Endodermal cell (in vitro differentiated cells): ENCODE results near the gene ST6GAL1. TPM values are rescaled to one million over a fixed set of nuclear protein-coding genes. Genes with fewer than 3 reads are reported as not detected.

Source experiments
- DNase-seq: peaks from one replicate; pipeline ENCODE4 v3.0.0-alpha.2; 2017
- H3K27ac ChIP-seq: 2 replicates; pipeline ENCODE4 v1.5.1; 2013; ENCODE audit warnings: mild to moderate bottlenecking, low read depth, low read length, moderate library complexity
- H3K27me3 ChIP-seq: 2 replicates; pipeline ENCODE4 v1.6.1; 2013; ENCODE audit warnings: mild to moderate bottlenecking, low read length, moderate library complexity; ENCODE audit not compliant: insufficient read depth, control insufficient read depth, poor library complexity, severe bottlenecking
- H3K36me3 ChIP-seq: 2 replicates; pipeline ENCODE4 v1.7.0; 2013; ENCODE audit warnings: mild to moderate bottlenecking, low read length, moderate library complexity; ENCODE audit not compliant: control insufficient read depth, insufficient read depth
- H3K4me1 ChIP-seq: one replicate; pipeline ENCODE4 v1.7.0; 2013; ENCODE audit warnings: low read length; ENCODE audit not compliant: control insufficient read depth, insufficient read depth
- H3K4me3 ChIP-seq: 2 replicates; pipeline ENCODE4 v1.5.1; 2013; ENCODE audit warnings: mild to moderate bottlenecking, low read length, moderate library complexity
- H3K9ac ChIP-seq: 2 replicates; pipeline ENCODE4 v1.6.1; 2013; ENCODE audit warnings: mild to moderate bottlenecking, low read length, moderate library complexity; ENCODE audit not compliant: poor library complexity, severe bottlenecking; ENCODE audit errors: extremely low read depth
- H3K9me3 ChIP-seq: 2 replicates; pipeline ENCODE4 v1.6.1; 2013; ENCODE audit warnings: mild to moderate bottlenecking, low read length, moderate library complexity; ENCODE audit not compliant: control insufficient read depth
- H3K27ac Mint-ChIP-seq: 2 replicates; pipeline ENCODE4 v1.8.0; 2020; ENCODE audit warnings: mixed read lengths
- H3K27me3 Mint-ChIP-seq: 2 replicates; pipeline ENCODE4 v1.8.0; 2021; ENCODE audit warnings: mild to moderate bottlenecking, mixed read lengths; ENCODE audit not compliant: insufficient read depth
- H3K36me3 Mint-ChIP-seq: 2 replicates; pipeline ENCODE4 v1.8.0; 2020; ENCODE audit warnings: low read depth, mixed read lengths
- H3K4me1 Mint-ChIP-seq: 2 replicates; pipeline ENCODE4 v1.8.0; 2020; ENCODE audit warnings: mixed read lengths
- H3K4me3 Mint-ChIP-seq: 2 replicates; pipeline ENCODE4 v1.8.0; 2020; ENCODE audit warnings: mild to moderate bottlenecking, moderate library complexity, mixed read lengths
- H3K9me3 Mint-ChIP-seq: 2 replicates; pipeline ENCODE4 v1.8.0; 2020; ENCODE audit warnings: mild to moderate bottlenecking, mixed read lengths
- CTCF ChIP-seq: fragments of 200-600 bp; sonication (generic); conservative IDR thresholded peaks from 2 replicates; pipeline ENCODE4 v1.5.0; 2021; ENCODE audit warnings: antibody characterized with exemption, mild to moderate bottlenecking
- WGBS, 2 experiments: methylation state at CpG; one replicate each; pipeline versions ENCODE4 v1.1.5 to v1.1.7; 2013; ENCODE audit warnings: missing lambda C conversion rate in 2 of 2, mixed read lengths in 1 of 2; ENCODE audit not compliant: insufficient coverage in 1 of 2, insufficient read length in 1 of 2; 5-methylcytosine and 5-hydroxymethylcytosine counted together
- total RNA-seq, 2 donors: library from RNA; stranded (reverse); fragmentation: NEBNext Ultra II Directional in 1 of 2; extraction: Animal tissue kit (Norgen Biotek cat#: 25700) in 1 of 2; gene quantifications; 2 replicates in 1 of 2; 3 replicates in 1 of 2; pipeline ENCODE4 v1.2.1, GENCODE V29; 2021

Gene ST6GAL1
- total RNA-seq, 2 donors from 2014 or later = 79.3 to 82.4 TPM

GRCh38 chr3:187036394-187036793 is 106.1 kb downstream of the ST6GAL1 start:
- 92 to 100% methylated on average over 1 of the region's 1 CpG for WGBS, 2 experiments
- no peak for DNase-seq
- Histone ChIP-seq H3K27me3 (no peaks in the 10 kb centered on the region), H3K4me1 (no peaks in the 10 kb centered on the region), H3K27ac (no peak overlapping the region), H3K4me3 (no peak overlapping the region), H3K9ac (no peak overlapping the region), H3K9me3 (peaks cover 28% of the 10 kb centered on the region), H3K36me3 (peaks cover 27% of the 10 kb centered on the region)
- H3K27me3 Mint-ChIP-seq = no peaks in the 10 kb centered on the region
- peaks cover 6% of the 10 kb centered on the region for H3K4me1 Mint-ChIP-seq
- peaks cover 32% of the 10 kb centered on the region for H3K9me3 Mint-ChIP-seq
- TF ChIP-seq CTCF = no peak
- no peak overlapping the region for H3K4me3 Mint-ChIP-seq
- peaks cover 66% of the 10 kb centered on the region for H3K36me3 Mint-ChIP-seq
- no peak overlapping the region for H3K27ac Mint-ChIP-seq

- no peak for DNase-seq
- H3K9me3 ChIP-seq = peaks cover 21% of the 10 kb centered on the region
- H3K4me3 Mint-ChIP-seq = no peak overlapping the region
- no peaks in the 10 kb centered on the region for H3K4me1 ChIP-seq
- H3K36me3 Mint-ChIP-seq = peaks cover 68% of the 10 kb centered on the region
- no peak overlapping the region for H3K9ac ChIP-seq
- no peak overlapping the region for H3K4me3 ChIP-seq
- H3K9me3 Mint-ChIP-seq = peaks cover 25% of the 10 kb centered on the region
- no peak overlapping the region for H3K27ac ChIP-seq
- H3K36me3 ChIP-seq = peaks cover 44% of the 10 kb centered on the region
- H3K27me3 ChIP-seq = no peaks in the 10 kb centered on the region
- H3K27ac Mint-ChIP-seq = no peak overlapping the region
- no peak for TF ChIP-seq CTCF
- H3K27me3 Mint-ChIP-seq = no peaks in the 10 kb centered on the region
- H3K4me1 Mint-ChIP-seq = peaks cover 6% of the 10 kb centered on the region
- WGBS, 2 experiments = 93 to 95% methylated on average over 9 to 10 of the region's 10 CpGs
Observed at GRCh38 chr3:187039100-187039722, 108.9 kb downstream of the ST6GAL1 start.

- no peak overlapping the region for H3K9ac ChIP-seq
- no peaks in the 10 kb centered on the region for H3K4me1 ChIP-seq
- H3K36me3 Mint-ChIP-seq = peaks cover 64% of the 10 kb centered on the region
- peaks cover 19% of the 10 kb centered on the region for H3K9me3 Mint-ChIP-seq
- no peak for DNase-seq
- peaks cover 50% of the 10 kb centered on the region for H3K36me3 ChIP-seq
- no peak overlapping the region for H3K4me3 Mint-ChIP-seq
- peaks cover 6% of the 10 kb centered on the region for H3K4me1 Mint-ChIP-seq
- H3K4me3 ChIP-seq = no peak overlapping the region
- H3K27ac ChIP-seq = no peak overlapping the region
- H3K27me3 ChIP-seq = no peaks in the 10 kb centered on the region
- no peak for TF ChIP-seq CTCF
- H3K9me3 ChIP-seq = peaks cover 14% of the 10 kb centered on the region
- no peak overlapping the region for H3K27ac Mint-ChIP-seq
- H3K27me3 Mint-ChIP-seq = no peaks in the 10 kb centered on the region
- WGBS, 2 experiments = 97 to 100% methylated on average over 3 to 6 of the region's 6 CpGs
Observed at GRCh38 chr3:187039723-187040414, 109.5 kb downstream of the ST6GAL1 start.
